ENCODE measurements around the gene SLC4A5.
"Not testable (repeated sequence)": the region's sequence is repeated elsewhere in the genome, so short reads cannot be mapped to it uniquely, and the experiment has no call there.

Gene SLC4A5

DNA sequence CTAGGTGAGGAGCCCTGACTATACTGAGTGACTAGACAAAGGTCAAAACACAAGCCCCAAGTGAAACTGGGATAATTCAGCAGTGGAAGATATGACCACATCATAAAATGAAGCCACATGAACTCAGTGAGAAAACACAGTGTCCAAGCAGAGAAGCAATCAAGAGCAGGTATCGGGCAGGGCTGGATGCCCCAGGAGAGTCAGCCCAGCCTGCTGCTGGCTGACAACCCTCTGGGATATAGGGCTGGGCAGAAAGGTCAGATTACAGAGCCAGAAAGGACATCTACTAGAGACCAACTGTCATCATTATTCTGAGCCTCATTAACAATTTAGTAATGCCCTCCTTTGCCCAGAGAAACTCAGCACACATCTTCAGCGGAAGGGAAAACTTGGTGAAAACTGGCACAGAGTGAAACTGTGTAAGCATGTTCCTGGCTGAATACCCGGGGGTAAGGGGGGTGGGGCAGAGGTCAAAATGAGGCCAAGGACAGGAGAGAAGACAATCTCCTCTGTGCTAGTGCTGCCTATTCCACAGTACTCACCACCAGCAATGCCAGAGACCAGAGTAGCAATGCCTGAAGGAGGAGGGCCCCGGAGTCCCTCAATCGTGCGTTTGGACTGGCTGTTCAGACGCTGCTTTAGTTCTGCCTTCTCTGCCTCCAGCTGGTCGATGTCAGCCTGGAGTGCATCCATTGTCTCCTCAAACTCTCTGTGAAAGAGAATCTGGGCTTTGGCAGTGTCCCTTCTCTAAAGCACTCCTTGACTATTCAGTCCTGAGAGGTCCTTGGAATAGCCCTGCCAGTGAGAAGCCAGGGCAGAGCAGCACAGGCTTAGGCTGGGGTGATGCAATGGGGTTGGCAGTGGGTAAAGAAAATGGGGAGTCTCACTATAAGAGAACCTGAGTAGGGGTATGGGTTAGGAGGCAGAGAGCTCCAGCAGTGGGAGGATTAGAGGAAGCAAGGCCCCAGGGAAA is 21.6 kb upstream of the SLC4A5 start:
- DNase-seq, result no peak

DNA sequence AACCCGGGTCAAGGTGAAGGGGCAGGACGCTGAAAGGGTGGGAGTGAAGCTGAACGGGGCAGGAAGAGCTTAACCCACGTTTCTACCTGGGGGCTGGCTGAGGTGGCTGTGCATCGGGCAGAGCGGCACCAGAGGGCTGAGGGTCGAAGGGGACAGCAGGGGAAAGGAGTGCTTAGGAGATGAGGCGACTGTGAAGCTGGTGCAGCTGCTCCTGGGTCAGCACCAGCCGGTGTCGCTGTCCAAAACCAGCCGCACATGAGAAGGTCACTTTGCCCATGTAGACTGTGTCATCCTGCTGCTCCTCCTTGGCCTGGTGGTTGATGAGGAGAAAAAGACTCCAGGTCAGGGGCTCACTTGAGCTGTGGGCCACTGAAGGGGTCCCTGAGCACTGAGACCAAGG is 18.1 kb upstream of the SLC4A5 start:
- no peak for DNase-seq

DNA sequence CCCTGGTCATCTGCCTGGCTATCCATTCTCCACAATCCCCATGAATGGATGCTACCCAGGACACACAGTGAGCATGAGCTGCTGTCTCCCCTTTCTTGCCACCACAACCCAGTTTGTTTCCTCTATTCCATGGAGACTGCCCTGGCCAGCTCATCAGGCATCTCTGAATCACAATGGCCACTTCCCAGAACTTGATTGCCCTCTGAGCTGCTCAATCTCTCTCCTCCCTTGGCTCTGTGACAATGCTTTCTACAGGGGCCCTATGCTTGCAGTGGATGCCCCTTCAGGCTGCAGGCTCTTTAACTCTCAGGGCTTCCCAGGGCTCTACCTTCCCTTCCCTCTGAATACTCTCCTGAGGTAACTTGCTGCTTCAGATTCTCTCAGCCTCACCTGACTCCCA is 14.4 kb upstream of the SLC4A5 start:
- DNase-seq, result no peak

GRCh38 chr2:74349889-74350288 is 6.7 kb upstream of the SLC4A5 start:
- no peak for DNase-seq

- no peak for DNase-seq
Observed at GRCh38 chr2:74347742-74348141, 4.5 kb upstream of the SLC4A5 start.

- no peak for DNase-seq
Observed at GRCh38 chr2:74347303-74347702, 4.1 kb upstream of the SLC4A5 start.

DNA sequence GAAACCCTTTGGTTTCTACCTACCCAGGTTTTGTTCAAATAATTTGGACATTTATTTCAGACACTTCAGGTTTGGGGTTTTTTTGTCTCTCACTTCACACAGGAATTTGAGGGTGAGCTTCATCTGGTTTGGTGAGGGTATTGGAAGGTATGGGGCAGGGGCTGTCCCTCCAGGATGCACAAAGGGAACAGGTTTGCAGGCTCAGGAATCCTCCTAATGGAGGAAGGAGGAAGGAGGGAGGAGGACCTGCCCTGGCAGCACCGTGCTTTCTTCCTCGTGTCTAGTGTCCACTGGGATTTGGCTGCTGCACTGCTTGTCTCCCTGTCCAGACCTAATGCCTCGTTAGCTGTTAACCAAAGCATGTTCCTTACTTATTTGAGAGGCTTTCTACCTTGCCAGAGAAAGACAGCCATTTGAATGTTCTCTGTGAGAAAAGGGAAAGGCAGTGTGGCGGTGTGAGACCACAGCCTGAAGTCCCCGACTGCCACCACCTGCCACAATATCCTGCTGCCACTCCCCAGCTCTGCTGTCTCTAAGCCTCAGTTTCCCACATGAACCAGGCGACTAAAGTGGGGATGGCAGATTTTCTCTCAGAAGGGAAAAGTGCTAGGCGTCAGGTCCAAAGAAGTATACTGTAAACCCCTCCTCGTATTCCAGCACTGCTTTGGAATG is 2.2 kb upstream of the SLC4A5 start:
- DNase-seq, result no peak

DNA sequence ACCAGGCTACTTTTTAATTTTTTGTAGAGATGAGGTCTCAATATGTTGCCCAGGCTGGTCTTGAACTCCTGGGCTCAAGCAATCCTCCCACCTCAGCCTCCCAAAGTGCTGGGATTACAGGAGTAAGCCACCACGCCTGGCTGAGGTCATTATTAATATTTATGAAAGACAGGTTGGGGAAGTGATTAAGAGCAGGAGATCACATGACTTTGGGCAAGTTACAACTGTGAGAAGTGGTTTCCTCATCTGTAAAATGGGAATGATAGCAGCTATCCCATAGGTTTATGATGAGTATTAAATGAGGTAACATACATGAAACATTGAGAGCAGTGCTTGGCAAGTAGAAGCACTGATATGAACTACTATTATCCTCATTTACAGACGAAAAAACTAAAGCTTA is 7.0 kb downstream of the SLC4A5 start:
- DNase-seq, result not testable (repeated sequence)

- peak; percentile 60 to 74 for DNase-seq
Observed at GRCh38 chr2:74334931-74335333, 8.3 kb downstream of the SLC4A5 start.

DNA sequence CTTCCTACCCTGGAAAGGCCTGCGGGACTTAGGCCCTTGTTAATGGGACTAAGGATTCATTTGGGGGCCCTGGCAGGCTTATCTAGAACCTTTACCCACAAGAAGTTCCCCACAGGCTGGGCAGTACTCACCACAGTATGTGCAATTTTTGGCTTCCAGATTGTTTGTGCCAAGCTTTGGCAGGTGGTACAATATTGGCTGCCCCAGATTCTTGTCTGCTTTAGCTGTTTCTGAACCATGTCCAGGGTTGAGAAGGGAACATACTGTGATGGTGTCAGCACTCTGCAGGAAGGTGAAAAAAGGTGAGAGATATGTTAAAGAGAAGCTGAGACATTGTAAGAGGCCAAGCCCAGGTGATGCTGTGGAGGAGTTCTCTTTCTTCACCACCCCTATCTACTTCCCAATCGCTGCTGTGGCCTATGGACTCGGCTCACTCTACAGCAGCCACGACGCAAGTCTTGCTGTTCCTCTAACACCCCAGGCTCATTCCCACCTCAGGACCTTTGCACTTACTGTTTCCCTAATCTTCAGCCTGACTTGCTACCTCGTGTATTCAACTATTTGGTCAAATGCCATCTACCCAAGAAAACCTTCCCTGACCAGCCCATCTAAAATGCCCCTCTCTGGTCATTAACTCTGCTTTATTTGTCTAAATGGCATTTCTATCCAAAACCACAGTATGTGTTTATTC is 9.2 kb downstream of the SLC4A5 start:
- DNase-seq, result no peak

DNA sequence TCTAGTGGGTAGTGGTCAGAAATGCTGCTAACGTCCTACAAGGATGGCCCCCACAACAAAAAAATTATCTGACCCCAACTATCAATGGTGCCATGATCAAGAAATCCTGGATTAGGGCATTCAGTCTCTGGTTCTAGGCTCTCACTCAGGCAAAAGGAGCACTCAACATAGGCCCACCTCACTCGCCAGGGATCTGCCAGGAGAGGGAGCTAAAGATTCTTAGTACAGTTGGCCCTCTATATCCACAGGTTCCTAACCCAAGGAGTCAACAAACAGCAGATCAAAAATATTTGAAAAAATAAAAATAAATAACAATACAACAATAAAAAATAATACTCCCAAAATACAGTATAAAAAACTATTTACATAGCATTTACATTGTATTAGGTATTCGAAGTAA is 10.0 kb downstream of the SLC4A5 start:
- DNase-seq, result no peak

DNA sequence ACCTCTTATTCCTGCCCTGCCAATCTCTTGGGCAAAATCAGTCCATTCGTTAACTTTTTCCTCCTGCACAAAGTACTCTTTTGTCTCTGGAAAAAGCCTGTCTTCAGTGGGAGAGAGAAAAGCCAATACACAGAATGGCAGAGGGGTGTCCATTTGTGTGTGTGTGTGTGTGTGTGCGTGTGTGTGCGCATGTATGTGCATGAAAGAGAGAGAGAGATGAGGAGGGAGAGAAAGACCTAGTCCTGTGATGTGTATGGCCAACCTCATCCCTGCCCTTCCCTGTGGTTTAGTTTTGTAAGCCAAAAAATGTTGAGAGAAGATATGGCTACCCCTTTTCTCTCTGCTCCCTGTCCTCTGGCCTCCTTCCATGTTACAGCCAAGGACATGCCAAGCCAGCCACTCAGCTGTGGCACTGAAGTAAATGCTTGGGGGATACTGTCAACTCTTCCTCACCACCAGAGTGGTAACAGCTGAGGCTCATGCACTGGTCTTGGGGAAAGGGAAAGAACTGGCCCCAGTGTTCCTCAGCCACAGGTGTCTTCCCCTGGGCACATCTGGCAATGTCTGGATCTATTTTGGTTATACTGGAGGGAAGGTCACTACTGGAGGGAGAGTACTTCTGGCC is 10.6 kb downstream of the SLC4A5 start:
- no peak for DNase-seq

- no peak for DNase-seq
Observed at GRCh38 chr2:74328573-74328972, 14.6 kb downstream of the SLC4A5 start.

DNA sequence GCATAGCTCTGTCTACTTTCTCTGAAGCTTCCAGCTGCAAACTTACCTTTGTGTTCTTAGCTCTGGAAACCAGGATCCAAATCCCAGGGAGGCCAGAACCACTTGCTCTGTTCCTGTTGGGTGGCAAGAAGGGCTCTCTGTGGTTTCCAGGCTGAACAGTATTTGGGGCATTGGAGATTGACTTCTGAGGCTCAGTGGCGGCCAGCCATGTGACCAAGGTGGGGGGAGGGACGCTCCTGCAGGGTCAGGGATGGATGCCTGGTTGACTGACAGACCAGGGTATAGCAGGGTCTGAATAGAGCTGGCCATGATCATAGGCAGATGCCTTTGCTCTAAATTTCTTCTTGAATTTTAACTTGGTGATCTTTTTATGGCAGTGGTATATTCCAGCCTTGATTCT is 15.1 kb downstream of the SLC4A5 start:
- DNase-seq, result no peak

- DNase-seq, result no peak
Observed at GRCh38 chr2:74327627-74328026, 15.6 kb downstream of the SLC4A5 start.

- DNase-seq, result no peak
Observed at GRCh38 chr2:74327199-74327598, 16.0 kb downstream of the SLC4A5 start.

DNA sequence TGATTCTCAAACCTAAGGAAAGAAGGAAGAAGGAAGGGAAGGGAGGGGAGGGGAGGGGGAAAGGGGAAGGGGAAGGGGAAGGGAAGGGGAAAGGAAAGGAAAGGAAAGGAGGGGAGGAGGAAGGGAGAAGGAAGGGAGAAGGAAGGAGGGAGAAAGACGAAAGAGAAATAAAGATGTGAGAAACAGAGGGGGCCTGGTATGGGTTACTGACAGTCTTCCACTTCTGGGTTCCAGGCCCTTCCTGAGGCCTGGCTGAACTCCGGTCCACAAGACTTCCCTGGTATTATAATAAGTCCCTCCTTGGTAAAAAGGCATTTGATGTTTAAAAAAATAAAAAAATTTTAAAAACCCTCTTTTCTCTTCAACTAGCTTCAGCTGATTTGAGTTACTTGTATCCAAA is 17.4 kb downstream of the SLC4A5 start:
- DNase-seq, result no peak

DNA sequence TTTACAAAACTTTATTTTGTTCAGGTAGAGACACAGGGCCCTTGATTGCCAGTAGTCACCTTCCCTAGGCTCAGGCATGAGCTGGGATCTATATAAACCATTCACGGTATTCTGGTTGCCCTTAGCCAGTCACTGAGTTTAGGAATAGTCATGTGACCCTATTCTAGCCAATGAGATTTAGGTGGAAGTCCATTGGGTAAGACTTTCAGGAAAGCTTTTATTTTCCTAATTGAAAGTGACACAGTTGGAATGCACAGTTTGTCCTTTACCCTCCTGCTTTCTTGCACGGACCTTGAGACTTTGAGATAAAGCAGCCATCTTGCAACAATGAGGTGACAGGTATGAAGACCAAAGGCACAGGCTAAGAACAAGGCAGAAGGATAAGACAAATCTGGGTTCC is 21.5 kb downstream of the SLC4A5 start:
- DNase-seq, result no peak

- DNase-seq, result no peak
Observed at GRCh38 chr2:74317701-74318100, 25.5 kb downstream of the SLC4A5 start.

GRCh38 chr2:74316627-74317295 is 26.5 kb downstream of the SLC4A5 start:
- DNase-seq, result no peak

DNA sequence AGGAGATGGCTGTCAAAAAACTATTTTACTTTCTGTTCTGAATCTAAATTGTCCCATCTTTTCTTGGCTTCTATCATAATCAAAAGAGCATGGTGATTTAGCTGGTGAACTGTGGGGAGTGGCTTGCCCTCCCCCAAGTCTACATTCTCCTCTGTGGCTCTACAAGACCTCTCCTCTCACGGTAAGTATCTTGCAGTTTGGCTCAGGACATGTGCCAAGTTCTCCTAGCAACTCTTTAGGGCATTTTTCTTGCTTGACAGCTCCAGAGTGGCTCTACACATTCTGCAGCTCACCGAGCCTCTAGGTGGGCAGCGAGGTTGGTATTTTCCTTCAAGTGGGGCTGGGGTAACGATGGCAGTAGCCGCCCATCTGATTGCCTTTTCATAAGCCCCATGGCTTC is 29.1 kb downstream of the SLC4A5 start:
- no peak for DNase-seq

GRCh38 chr2:74313497-74313896 is 29.7 kb downstream of the SLC4A5 start:
- DNase-seq, result no peak

- DNase-seq, result no peak
Observed at GRCh38 chr2:74312913-74313312, 30.3 kb downstream of the SLC4A5 start.

Measured in stimulated activated CD4-positive, alpha-beta T cell treated with anti-CD3 and anti-CD28 coated beads, Interleukin-4, amount 100 ng/mL, for 4 hours (primary cell).